IPS-18a (cell line): Measurements from ENCODE around the gene PAPSS1.

Experiments used
- H3K27ac ChIP-seq: one replicate; pipeline ENCODE4 v1.5.1; 2013; ENCODE audit warnings: low read length
- H3K27me3 ChIP-seq: one replicate; pipeline ENCODE4 v1.6.1; 2013; ENCODE audit warnings: mild to moderate bottlenecking, low read length; ENCODE audit not compliant: control insufficient read depth, insufficient read depth
- H3K36me3 ChIP-seq: one replicate; pipeline ENCODE4 v1.6.1; 2013; ENCODE audit warnings: low read depth, low read length; ENCODE audit not compliant: control insufficient read depth
- H3K4me1 ChIP-seq: one replicate; pipeline ENCODE4 v1.6.1; 2013; ENCODE audit warnings: low read depth, low read length; ENCODE audit not compliant: control insufficient read depth
- H3K4me3 ChIP-seq: one replicate; pipeline ENCODE4 v1.5.1; 2013; ENCODE audit warnings: low read length
- H3K9ac ChIP-seq: one replicate; pipeline ENCODE4 v1.6.1; 2013; ENCODE audit warnings: mild to moderate bottlenecking, low read length, moderate library complexity
- H3K9me3 ChIP-seq: one replicate; pipeline ENCODE4 v1.6.1; 2013; ENCODE audit warnings: low read depth, low read length; ENCODE audit not compliant: control insufficient read depth

Gene PAPSS1

GRCh38 chr4:107645604-107646003, 74.4 kb downstream of the PAPSS1 start:
- no peak overlapping the region for H3K27ac ChIP-seq
- H3K9ac ChIP-seq: no peak overlapping the region
- no peaks in the 10 kb centered on the region for H3K27me3 ChIP-seq
- peaks cover 12% of the 10 kb centered on the region for H3K36me3 ChIP-seq
- H3K4me3 ChIP-seq: no peak overlapping the region
- H3K9me3 ChIP-seq: no peaks in the 10 kb centered on the region
- H3K4me1 ChIP-seq: peaks cover 17% of the 10 kb centered on the region

- Histone ChIP-seq H3K9me3 (no peaks in the 10 kb centered on the region), H3K4me1 (no peaks in the 10 kb centered on the region), H3K4me3 (no peak overlapping the region), H3K27ac (no peak overlapping the region), H3K9ac (no peak overlapping the region), H3K36me3 (peaks cover 12% of the 10 kb centered on the region), H3K27me3 (no peaks in the 10 kb centered on the region)
These were observed 77.0 kb downstream of the PAPSS1 start for GRCh38 chr4:107643021-107643420.

GRCh38 chr4:107640878-107641277, 79.2 kb downstream of the PAPSS1 start:
- Histone ChIP-seq H3K4me1 (no peaks in the 10 kb centered on the region), H3K9me3 (no peaks in the 10 kb centered on the region), H3K9ac (no peak overlapping the region), H3K27me3 (no peaks in the 10 kb centered on the region), H3K4me3 (no peak overlapping the region), H3K27ac (no peak overlapping the region), H3K36me3 (peaks cover 12% of the 10 kb centered on the region)

- H3K36me3 ChIP-seq: peaks cover 12% of the 10 kb centered on the region
- no peak overlapping the region for H3K27ac ChIP-seq
- H3K27me3 ChIP-seq: no peaks in the 10 kb centered on the region
These were observed 79.8 kb downstream of the PAPSS1 start for GRCh38 chr4:107640197-107640596.

GRCh38 chr4:107635735-107636134, 84.3 kb downstream of the PAPSS1 start:
- Histone ChIP-seq H3K9ac (no peak overlapping the region), H3K4me3 (no peak overlapping the region), H3K9me3 (no peaks in the 10 kb centered on the region), H3K27me3 (no peaks in the 10 kb centered on the region), H3K36me3 (no peaks in the 10 kb centered on the region), H3K4me1 (no peaks in the 10 kb centered on the region), H3K27ac (no peak overlapping the region)

More at GRCh38 chr4:107640197-107640596, 79.8 kb downstream of the PAPSS1 start:
- Histone ChIP-seq H3K4me3 (no peak overlapping the region), H3K9ac (no peak overlapping the region), H3K9me3 (no peaks in the 10 kb centered on the region), H3K4me1 (no peaks in the 10 kb centered on the region)

GRCh38 chr4:107631560-107631959, 88.5 kb downstream of the PAPSS1 start:
- Histone ChIP-seq H3K27me3 (no peaks in the 10 kb centered on the region), H3K4me3 (no peak overlapping the region), H3K27ac (no peak overlapping the region), H3K9me3 (no peaks in the 10 kb centered on the region), H3K4me1 (no peaks in the 10 kb centered on the region), H3K36me3 (no peaks in the 10 kb centered on the region), H3K9ac (no peak overlapping the region)

GRCh38 chr4:107630185-107630705, 89.8 kb downstream of the PAPSS1 start:
- no peaks in the 10 kb centered on the region for H3K36me3 ChIP-seq
- no peaks in the 10 kb centered on the region for H3K9me3 ChIP-seq
- H3K4me3 ChIP-seq: no peak overlapping the region
- H3K27me3 ChIP-seq: no peaks in the 10 kb centered on the region
- H3K27ac ChIP-seq: no peak overlapping the region
- no peaks in the 10 kb centered on the region for H3K4me1 ChIP-seq
- H3K9ac ChIP-seq: no peak overlapping the region

GRCh38 chr4:107629318-107629717, 90.7 kb downstream of the PAPSS1 start:
- H3K9ac ChIP-seq: no peak overlapping the region
- H3K27ac ChIP-seq: no peak overlapping the region
- no peaks in the 10 kb centered on the region for H3K9me3 ChIP-seq
- no peaks in the 10 kb centered on the region for H3K4me1 ChIP-seq
- H3K36me3 ChIP-seq: no peaks in the 10 kb centered on the region
- no peaks in the 10 kb centered on the region for H3K27me3 ChIP-seq
- H3K4me3 ChIP-seq: no peak overlapping the region

GRCh38 chr4:107625391-107625902, 94.6 kb downstream of the PAPSS1 start:
- Histone ChIP-seq H3K9ac (no peak overlapping the region), H3K27ac (no peak overlapping the region), H3K36me3 (no peaks in the 10 kb centered on the region)

GRCh38 chr4:107624024-107624423, 96.0 kb downstream of the PAPSS1 start:
- Histone ChIP-seq H3K4me3 (no peak overlapping the region), H3K4me1 (no peaks in the 10 kb centered on the region), H3K27ac (no peak overlapping the region), H3K36me3 (no peaks in the 10 kb centered on the region), H3K9ac (no peak overlapping the region), H3K27me3 (no peaks in the 10 kb centered on the region), H3K9me3 (no peaks in the 10 kb centered on the region)

More at GRCh38 chr4:107625391-107625902, 94.6 kb downstream of the PAPSS1 start:
- Histone ChIP-seq H3K4me3 (no peak overlapping the region), H3K9me3 (no peaks in the 10 kb centered on the region), H3K4me1 (no peaks in the 10 kb centered on the region), H3K27me3 (no peaks in the 10 kb centered on the region)

GRCh38 chr4:107622006-107622405, 98.0 kb downstream of the PAPSS1 start:
- H3K9me3 ChIP-seq: no peaks in the 10 kb centered on the region
- no peaks in the 10 kb centered on the region for H3K4me1 ChIP-seq
- no peak overlapping the region for H3K9ac ChIP-seq
- no peak overlapping the region for H3K4me3 ChIP-seq
- H3K36me3 ChIP-seq: no peaks in the 10 kb centered on the region
- H3K27ac ChIP-seq: no peak overlapping the region
- H3K27me3 ChIP-seq: no peaks in the 10 kb centered on the region

- Histone ChIP-seq H3K27ac (no peak overlapping the region), H3K27me3 (no peaks in the 10 kb centered on the region), H3K4me3 (no peak overlapping the region), H3K36me3 (no peaks in the 10 kb centered on the region), H3K9me3 (no peaks in the 10 kb centered on the region), H3K9ac (no peak overlapping the region), H3K4me1 (no peaks in the 10 kb centered on the region)
These were observed 100.3 kb downstream of the PAPSS1 start for GRCh38 chr4:107619731-107620130.
